Stimulated activated naive B cell treated with anti-CD40 and anti-IgM and Interleukin-4, amounts not matched to agents 10 μg/mL and 1 μg/mL and 100 μg/mL, for 72 hours (primary cell): ENCODE data around the gene REEP1.
"Not testable (repeated sequence)": the region's sequence is repeated elsewhere in the genome, so short reads cannot be mapped to it uniquely, and the experiment has no call there.

Source experiments
- ATAC-seq, 2 donors: fragments of 150-1000 bp; cut with Tn5 transposase; replicated peaks; 2 replicates each; pipeline ENCODE4 v1.10.0; 2021; ENCODE audit warnings: moderate library complexity in 1 of 2
- DNase-seq: peaks from one replicate; pipeline ENCODE4 v3.0.0; 2021
- H3K27ac Mint-ChIP-seq: one replicate; pipeline ENCODE4 v1.8.0; 2022; ENCODE audit warnings: mild to moderate bottlenecking, mixed read lengths
- H3K27me3 Mint-ChIP-seq, 2 donors: one replicate each; pipeline ENCODE4 v1.8.0; 2022; ENCODE audit warnings: mixed read lengths in 2 of 2
- H3K36me3 Mint-ChIP-seq, 2 donors: one replicate each; pipeline ENCODE4 v1.8.0; 2022; ENCODE audit warnings: mixed read lengths in 2 of 2, mild to moderate bottlenecking in 1 of 2
- H3K4me1 Mint-ChIP-seq, 2 donors: one replicate each; pipeline ENCODE4 v1.8.0; 2022; ENCODE audit warnings: mixed read lengths in 2 of 2, mild to moderate bottlenecking in 1 of 2
- H3K4me3 Mint-ChIP-seq, 2 donors: one replicate each; pipeline ENCODE4 v1.8.0; 2022; ENCODE audit warnings: mild to moderate bottlenecking in 2 of 2, mixed read lengths in 2 of 2, moderate library complexity in 1 of 2
- H3K9me3 Mint-ChIP-seq, 2 donors: one replicate each; pipeline ENCODE4 v1.8.0; 2022; ENCODE audit warnings: mixed read lengths in 2 of 2, mild to moderate bottlenecking in 1 of 2

The REEP1 gene

GRCh38 chr2:86218124-86218523, 119.3 kb downstream of the REEP1 start:
- Mint-ChIP-seq H3K27ac (no peak overlapping the region), H3K4me1 (peaks cover 17 to 19% of the 10 kb centered on the region in 2 donors), H3K4me3 (no peak overlapping the region), H3K9me3 (no peaks in the 10 kb centered on the region), H3K36me3 (peaks cover 7 to 8% of the 10 kb centered on the region in 2 donors), H3K27me3 (no peaks in the 10 kb centered on the region)
- DNase-seq, result no peak
- ATAC-seq, result no peak

GRCh38 chr2:86216575-86217555, 120.6 kb downstream of the REEP1 start:
- Mint-ChIP-seq H3K9me3 (no peaks in the 10 kb centered on the region), H3K27ac (no peak overlapping the region), H3K4me3 (no peak overlapping the region), H3K4me1 (peaks cover 15 to 19% of the 10 kb centered on the region in 2 donors), H3K36me3 (peaks cover 13 to 16% of the 10 kb centered on the region in 2 donors), H3K27me3 (no peaks in the 10 kb centered on the region)
- DNase-seq, result no peak
- ATAC-seq, result no peak

GRCh38 chr2:86214503-86214832, 123.0 kb downstream of the REEP1 start:
- Mint-ChIP-seq H3K4me1 (peaks cover 10 to 29% of the 10 kb centered on the region in 2 donors), H3K36me3 (peaks cover 27 to 34% of the 10 kb centered on the region in 2 donors), H3K4me3 (no peak overlapping the region), H3K27me3 (no peaks in the 10 kb centered on the region), H3K9me3 (no peaks in the 10 kb centered on the region), H3K27ac (no peak overlapping the region)
- no peak for ATAC-seq
- DNase-seq, result no peak

- Mint-ChIP-seq H3K36me3 (peaks cover 28 to 37% of the 10 kb centered on the region in 2 donors), H3K27me3 (no peaks in the 10 kb centered on the region), H3K9me3 (no peaks in the 10 kb centered on the region), H3K4me1 (peaks cover 10 to 29% of the 10 kb centered on the region in 2 donors), H3K4me3 (no peak overlapping the region), H3K27ac (no peak overlapping the region)
- ATAC-seq (no peak), DNase-seq (no peak)
Measured at GRCh38 chr2:86213699-86214502, 123.5 kb downstream of the REEP1 start.

- DNase-seq, result no peak
- ATAC-seq, result no peak
- peaks cover 8 to 26% of the 10 kb centered on the region in 2 donors for H3K4me1 Mint-ChIP-seq
- no peak overlapping the region for H3K27ac Mint-ChIP-seq
- no peak overlapping the region for H3K4me3 Mint-ChIP-seq
- no peaks in the 10 kb centered on the region for H3K9me3 Mint-ChIP-seq
- H3K27me3 Mint-ChIP-seq, result no peaks in the 10 kb centered on the region
- peaks cover 33 to 42% of the 10 kb centered on the region in 2 donors for H3K36me3 Mint-ChIP-seq
Measured at GRCh38 chr2:86213056-86213455, 124.4 kb downstream of the REEP1 start.

- no peak for DNase-seq
- H3K27me3 Mint-ChIP-seq, result no peaks in the 10 kb centered on the region
- peaks cover 36 to 47% of the 10 kb centered on the region in 2 donors for H3K36me3 Mint-ChIP-seq
- no peak for ATAC-seq
- no peaks in the 10 kb centered on the region for H3K9me3 Mint-ChIP-seq
- no peak overlapping the region for H3K4me3 Mint-ChIP-seq
- peaks cover under 1 to 18% of the 10 kb centered on the region in 2 donors for H3K4me1 Mint-ChIP-seq
- no peak overlapping the region for H3K27ac Mint-ChIP-seq
Measured at GRCh38 chr2:86211796-86212188, 125.6 kb downstream of the REEP1 start.

- H3K27ac Mint-ChIP-seq, result no peak overlapping the region
- DNase-seq, result no peak
- ATAC-seq, result no peak
- peaks cover 0 to 12% of the 10 kb centered on the region in 2 donors for H3K4me1 Mint-ChIP-seq
- no peaks in the 10 kb centered on the region for H3K9me3 Mint-ChIP-seq
- H3K36me3 Mint-ChIP-seq, result peaks cover 40 to 51% of the 10 kb centered on the region in 2 donors
- H3K4me3 Mint-ChIP-seq, result no peak overlapping the region
- H3K27me3 Mint-ChIP-seq, result no peaks in the 10 kb centered on the region
Measured at GRCh38 chr2:86211033-86211795, 126.2 kb downstream of the REEP1 start.

GRCh38 chr2:86204458-86204857, 133.0 kb downstream of the REEP1 start:
- H3K4me3 Mint-ChIP-seq, result no peak overlapping the region
- H3K4me1 Mint-ChIP-seq, result peaks cover 15 to 31% of the 10 kb centered on the region in 2 donors
- no peaks in the 10 kb centered on the region for H3K9me3 Mint-ChIP-seq
- ATAC-seq (no peak), DNase-seq (no peak)
- H3K27me3 Mint-ChIP-seq, result no peaks in the 10 kb centered on the region
- H3K27ac Mint-ChIP-seq, result no peak overlapping the region
- H3K36me3 Mint-ChIP-seq, result peaks cover 30 to 44% of the 10 kb centered on the region in 2 donors

- Mint-ChIP-seq H3K9me3 (no peaks in the 10 kb centered on the region), H3K27me3 (no peaks in the 10 kb centered on the region), H3K4me1 (peaks cover 15 to 31% of the 10 kb centered on the region in 2 donors), H3K4me3 (no peak overlapping the region), H3K36me3 (peaks cover 28 to 42% of the 10 kb centered on the region in 2 donors), H3K27ac (no peak overlapping the region)
- ATAC-seq (no peak), DNase-seq (no peak)
Measured at GRCh38 chr2:86203614-86204013, 133.8 kb downstream of the REEP1 start.

- ATAC-seq (no peak), DNase-seq (no peak)
- Mint-ChIP-seq H3K9me3 (no peaks in the 10 kb centered on the region), H3K27me3 (no peaks in the 10 kb centered on the region), H3K27ac (peak overlapping the region; percentile 71), H3K4me1 (peaks cover 15 to 31% of the 10 kb centered on the region in 2 donors), H3K36me3 (peaks cover 26 to 40% of the 10 kb centered on the region in 2 donors), H3K4me3 (no peak overlapping the region)
Measured at GRCh38 chr2:86202702-86203101, 134.7 kb downstream of the REEP1 start.

GRCh38 chr2:86202336-86202692, 135.1 kb downstream of the REEP1 start:
- H3K27ac Mint-ChIP-seq, result peak overlapping the region; percentile 71
- DNase-seq (no peak), ATAC-seq (no peak)
- H3K36me3 Mint-ChIP-seq, result peaks cover 26 to 37% of the 10 kb centered on the region in 2 donors
- no peaks in the 10 kb centered on the region for H3K9me3 Mint-ChIP-seq
- H3K27me3 Mint-ChIP-seq, result no peaks in the 10 kb centered on the region
- peaks cover 15 to 31% of the 10 kb centered on the region in 2 donors for H3K4me1 Mint-ChIP-seq
- no peak overlapping the region for H3K4me3 Mint-ChIP-seq

- no peak overlapping the region for H3K27ac Mint-ChIP-seq
- no peak overlapping the region for H3K4me3 Mint-ChIP-seq
Measured at GRCh38 chr2:86201671-86202335, 135.6 kb downstream of the REEP1 start.

GRCh38 chr2:86200564-86200963, 136.9 kb downstream of the REEP1 start:
- Mint-ChIP-seq H3K36me3 (peaks cover 19 to 34% of the 10 kb centered on the region in 2 donors), H3K27ac (peak overlapping the region; percentile 75), H3K4me3 (peak overlapping the region; percentile 95 to 99), H3K4me1 (peaks cover 21 to 38% of the 10 kb centered on the region in 2 donors)
- not testable (repeated sequence) for DNase-seq, H3K27me3 Mint-ChIP-seq, H3K9me3 Mint-ChIP-seq, ATAC-seq

More at GRCh38 chr2:86201671-86202335, 135.6 kb downstream of the REEP1 start:
- Mint-ChIP-seq H3K4me1 (peaks cover 18 to 36% of the 10 kb centered on the region in 2 donors), H3K36me3 (peaks cover 24 to 39% of the 10 kb centered on the region in 2 donors), H3K9me3 (no peaks in the 10 kb centered on the region), H3K27me3 (no peaks in the 10 kb centered on the region)
- no peak for DNase-seq
- no peak for ATAC-seq
